WERI-Rb-1 (cell line): ENCODE data around the gene APP.
"Not testable (repeated sequence)": the region's sequence is repeated elsewhere in the genome, so short reads cannot be mapped to it uniquely, and the experiment has no call there.

ENCODE experiments used
- DNase-seq: peaks from one replicate; pipeline ENCODE4 v3.0.0-alpha.2; 2020
- H3K27ac ChIP-seq: fragments of 250-450 bp; sonication (Bioruptor Pico); 2 replicates; pipeline ENCODE4 v1.5.1; 2020; ENCODE audit warnings: mild to moderate bottlenecking, moderate library complexity
- H3K27me3 ChIP-seq: fragments of 250-450 bp; sonication (Bioruptor Pico); 2 replicates; pipeline ENCODE4 v1.5.1; 2021; ENCODE audit warnings: mild to moderate bottlenecking, low read depth, moderate library complexity; ENCODE audit not compliant: insufficient read depth, severe bottlenecking
- H3K36me3 ChIP-seq: fragments of 250-450 bp; sonication (Bioruptor Pico); 2 replicates; pipeline ENCODE4 v1.5.1; 2020; ENCODE audit warnings: mild to moderate bottlenecking, moderate library complexity
- H3K4me3 ChIP-seq: 2 replicates; pipeline ENCODE4 v1.5.1; 2011; ENCODE audit warnings: low read depth, mild to moderate bottlenecking, control low read depth, low read length
- H3K9me3 ChIP-seq: fragments of 250-450 bp; sonication (Bioruptor Pico); 2 replicates; pipeline ENCODE4 v1.5.1; 2021; ENCODE audit warnings: mild to moderate bottlenecking, moderate library complexity; ENCODE audit not compliant: severe bottlenecking
- TF ChIP-seq, protein P1 (sequence below): IDR thresholded peaks from 2 replicates; pipeline ENCODE4 v1.5.1; 2011; ENCODE audit warnings: low read depth, mild to moderate bottlenecking, control low read depth, inconsistent platforms, low read length

APP gene

DNA sequence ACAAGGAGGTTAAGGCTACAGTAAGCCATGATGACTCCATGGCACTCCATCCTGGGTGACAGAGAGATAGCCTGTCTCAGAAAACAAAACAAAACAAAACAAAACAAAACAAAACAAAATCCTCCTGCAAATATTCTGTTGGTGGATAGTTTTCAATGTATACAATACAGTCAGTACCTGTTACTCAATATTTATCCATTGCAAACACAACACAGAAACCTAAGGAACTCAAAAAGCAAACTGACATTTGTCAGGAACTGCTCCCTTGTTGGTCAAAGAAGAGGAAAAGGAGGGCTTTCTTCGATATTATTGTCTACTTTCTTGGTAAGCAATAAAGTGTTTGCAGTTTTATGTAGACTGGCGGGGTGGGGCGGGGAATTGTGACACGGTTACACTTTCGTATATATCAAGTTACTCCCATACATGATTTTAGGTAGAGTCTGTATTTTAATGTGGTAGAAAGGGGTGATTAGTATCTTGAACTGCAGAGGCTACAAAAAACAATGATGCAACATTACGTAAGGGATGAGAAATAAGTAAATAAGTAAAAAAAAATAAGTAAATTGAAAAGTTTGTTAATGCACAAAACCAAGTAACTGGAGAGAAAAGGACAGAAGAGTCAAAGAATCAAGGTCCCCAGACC is 31.8 kb downstream of the APP start:
- no peak for DNase-seq
- H3K36me3 ChIP-seq, result peaks cover 28% of the 10 kb centered on the region
- TF ChIP-seq, protein P1, sequence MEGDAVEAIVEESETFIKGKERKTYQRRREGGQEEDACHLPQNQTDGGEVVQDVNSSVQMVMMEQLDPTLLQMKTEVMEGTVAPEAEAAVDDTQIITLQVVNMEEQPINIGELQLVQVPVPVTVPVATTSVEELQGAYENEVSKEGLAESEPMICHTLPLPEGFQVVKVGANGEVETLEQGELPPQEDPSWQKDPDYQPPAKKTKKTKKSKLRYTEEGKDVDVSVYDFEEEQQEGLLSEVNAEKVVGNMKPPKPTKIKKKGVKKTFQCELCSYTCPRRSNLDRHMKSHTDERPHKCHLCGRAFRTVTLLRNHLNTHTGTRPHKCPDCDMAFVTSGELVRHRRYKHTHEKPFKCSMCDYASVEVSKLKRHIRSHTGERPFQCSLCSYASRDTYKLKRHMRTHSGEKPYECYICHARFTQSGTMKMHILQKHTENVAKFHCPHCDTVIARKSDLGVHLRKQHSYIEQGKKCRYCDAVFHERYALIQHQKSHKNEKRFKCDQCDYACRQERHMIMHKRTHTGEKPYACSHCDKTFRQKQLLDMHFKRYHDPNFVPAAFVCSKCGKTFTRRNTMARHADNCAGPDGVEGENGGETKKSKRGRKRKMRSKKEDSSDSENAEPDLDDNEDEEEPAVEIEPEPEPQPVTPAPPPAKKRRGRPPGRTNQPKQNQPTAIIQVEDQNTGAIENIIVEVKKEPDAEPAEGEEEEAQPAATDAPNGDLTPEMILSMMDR, result no peak

DNA sequence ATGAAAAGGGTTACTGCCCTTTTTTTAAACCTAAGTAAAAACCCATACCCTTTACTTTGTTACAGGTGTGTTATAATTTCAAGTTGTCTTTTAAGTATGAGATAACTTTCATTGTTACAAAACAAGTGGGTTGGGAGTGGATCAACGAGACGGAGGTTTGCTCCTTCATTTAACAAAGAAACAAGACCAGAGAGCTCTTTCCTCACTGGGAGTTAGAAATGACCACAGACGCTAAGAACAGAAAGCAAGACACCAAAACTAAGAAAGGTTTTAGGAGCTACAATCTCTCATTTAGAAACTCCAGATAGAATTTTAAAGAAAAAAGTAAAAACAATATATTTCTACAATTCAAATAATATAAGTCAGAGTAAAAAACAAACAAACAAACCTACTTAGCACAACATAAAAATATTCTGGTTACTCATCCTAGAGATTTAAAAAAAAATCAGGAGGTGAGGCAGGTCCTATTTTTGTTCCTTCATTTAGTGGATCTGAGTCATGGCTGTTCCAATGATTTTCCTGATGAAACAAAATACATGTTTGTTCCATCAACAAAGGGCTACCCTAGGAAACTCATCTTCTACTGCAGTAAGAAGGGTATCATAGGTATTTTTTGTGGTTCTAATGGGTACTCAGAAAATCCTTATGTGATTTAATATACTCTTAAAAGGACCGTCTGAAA is 33.0 kb downstream of the APP start:
- no peaks in the 10 kb centered on the region for H3K27me3 ChIP-seq
- H3K4me3 ChIP-seq, result no peak overlapping the region
- TF ChIP-seq, protein P1, result no peak
- peak overlapping the region; percentile 73 for H3K27ac ChIP-seq
- DNase-seq, result no peak
- H3K9me3 ChIP-seq, result no peaks in the 10 kb centered on the region
- peaks cover 27% of the 10 kb centered on the region for H3K36me3 ChIP-seq

More for the DNA sequence above, 31.8 kb downstream of the APP start:
- Histone ChIP-seq H3K27ac (no peak overlapping the region), H3K27me3 (no peaks in the 10 kb centered on the region), H3K4me3 (no peak overlapping the region), H3K9me3 (no peaks in the 10 kb centered on the region)

DNA sequence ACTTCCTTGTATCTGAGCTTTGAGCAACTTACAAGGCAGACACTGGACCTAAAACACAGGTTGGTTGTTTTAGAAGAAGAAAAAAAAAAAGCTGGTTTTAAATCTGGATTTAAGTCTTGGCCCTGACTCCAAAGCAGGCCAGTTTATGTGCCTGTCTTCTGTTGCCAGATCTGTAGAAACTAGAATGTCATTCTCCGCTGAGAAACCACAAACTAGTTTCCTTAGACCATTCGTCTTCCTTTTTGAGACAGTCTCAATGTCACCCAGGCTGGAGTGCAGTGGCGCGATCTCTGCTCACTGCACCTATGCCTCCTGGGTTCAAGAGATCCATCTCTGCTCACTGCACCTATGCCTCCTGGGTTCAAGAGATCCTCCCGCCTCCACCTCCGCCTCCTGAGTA is 33.9 kb downstream of the APP start:
- Histone ChIP-seq H3K4me3 (no peak overlapping the region), H3K27me3 (no peaks in the 10 kb centered on the region), H3K27ac (peak overlapping the region; percentile 73), H3K36me3 (peaks cover 18% of the 10 kb centered on the region), H3K9me3 (no peaks in the 10 kb centered on the region)
- TF ChIP-seq, protein P1, result no peak
- DNase-seq, result no peak

DNA sequence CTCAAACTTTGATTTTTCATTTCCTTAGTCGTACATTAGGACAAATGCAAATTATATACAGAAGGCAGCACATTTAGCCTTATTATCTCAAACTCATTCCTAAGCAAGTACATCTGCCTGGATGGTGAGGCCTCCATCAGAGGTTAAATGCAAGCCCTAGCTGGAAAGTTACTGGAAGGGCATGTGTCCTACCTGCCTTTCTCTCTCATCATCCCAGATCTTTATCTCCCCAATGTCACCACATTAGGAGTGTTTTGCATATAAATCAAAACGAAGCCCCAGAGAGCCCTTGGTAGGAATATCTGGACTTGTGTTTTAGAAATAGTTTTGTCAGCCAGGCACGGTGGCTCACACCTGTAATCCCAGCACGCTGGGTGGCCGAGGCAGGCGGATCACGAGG is 35.0 kb downstream of the APP start:
- Histone ChIP-seq H3K36me3 (peaks cover 20% of the 10 kb centered on the region), H3K27me3 (no peaks in the 10 kb centered on the region), H3K4me3 (peak overlapping the region; percentile 34; the same call in 1 of the 2 replicates), H3K9me3 (no peaks in the 10 kb centered on the region), H3K27ac (peak overlapping the region; percentile 73)
- TF ChIP-seq, protein P1, result no peak
- no peak for DNase-seq

DNA sequence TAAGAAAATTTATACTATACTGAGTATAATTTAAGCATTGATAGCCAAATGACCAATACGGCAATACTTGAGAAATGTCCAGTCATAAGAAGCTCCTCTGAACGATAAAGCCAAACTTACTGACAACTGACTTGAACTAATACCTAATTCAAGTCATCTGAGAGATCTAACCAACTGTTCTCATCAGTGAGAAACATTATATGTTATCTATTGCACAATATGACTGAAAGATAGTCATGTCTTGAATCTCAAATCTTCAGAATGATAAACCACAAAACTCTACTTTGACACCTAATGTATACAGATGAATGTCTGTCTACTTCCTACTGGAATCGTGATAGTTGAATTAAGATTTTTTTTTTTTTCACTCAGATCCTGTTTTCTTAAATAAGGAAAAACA is 39.0 kb downstream of the APP start:
- H3K36me3 ChIP-seq, result peaks cover 18% of the 10 kb centered on the region
- no peak overlapping the region for H3K4me3 ChIP-seq
- no peaks in the 10 kb centered on the region for H3K9me3 ChIP-seq
- H3K27ac ChIP-seq, result no peak overlapping the region
- H3K27me3 ChIP-seq, result no peaks in the 10 kb centered on the region
- TF ChIP-seq, protein P1, result no peak
- DNase-seq, result no peak

DNA sequence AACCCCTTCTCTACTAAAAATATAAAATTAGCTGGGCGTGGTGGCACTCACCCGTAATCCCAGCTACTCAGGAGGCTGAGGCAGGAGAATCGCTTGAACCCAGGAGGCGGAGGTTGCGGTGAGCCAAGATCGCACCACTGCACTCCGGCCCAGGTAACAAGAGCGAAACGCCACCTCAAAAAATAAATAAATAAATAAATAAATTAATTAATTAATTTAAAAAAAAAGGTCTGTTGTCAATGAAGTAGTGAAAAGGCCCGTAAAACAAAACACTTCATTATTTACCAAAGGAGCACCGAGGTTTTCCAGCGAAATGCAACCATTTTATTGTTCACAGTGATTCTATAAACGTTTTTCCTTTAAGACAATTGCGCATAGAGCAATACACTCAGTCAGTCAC is 39.5 kb downstream of the APP start:
- H3K27ac ChIP-seq, H3K27me3 ChIP-seq, DNase-seq, H3K9me3 ChIP-seq, H3K4me3 ChIP-seq: not testable (repeated sequence)
- H3K36me3 ChIP-seq, result peaks cover 18% of the 10 kb centered on the region
